Esophagus (tissue), 2 donors: ENCODE results near the gene LTBP2. TPM values are rescaled to one million over a fixed set of nuclear protein-coding genes. Genes with fewer than 3 reads are reported as not detected.
"Not testable (repeated sequence)": the region's sequence is repeated elsewhere in the genome, so short reads cannot be mapped to it uniquely, and the experiment has no call there.

Experiments used
- H3K27ac ChIP-seq, 2 donors: one replicate each; pipeline ENCODE4 v1.5.1; 2013; ENCODE audit warnings: low read depth in 2 of 2, mild to moderate bottlenecking in 2 of 2, inconsistent platforms in 1 of 2, low read length in 1 of 2, moderate library complexity in 1 of 2
- H3K27me3 ChIP-seq, 2 donors: one replicate each; pipeline ENCODE4 v1.6.1; 2013; ENCODE audit warnings: low read length in 2 of 2, control low read depth in 1 of 2, mild to moderate bottlenecking in 1 of 2; ENCODE audit not compliant: insufficient read depth in 2 of 2, control insufficient read depth in 1 of 2
- H3K36me3 ChIP-seq, 2 donors: one replicate each; pipeline ENCODE4 v1.6.1; 2013; ENCODE audit warnings: low read length in 1 of 2; ENCODE audit not compliant: control insufficient read depth in 2 of 2, insufficient read depth in 2 of 2
- H3K4me1 ChIP-seq, 2 donors: one replicate each; pipeline ENCODE4 v1.6.1; 2013; ENCODE audit warnings: low read length in 1 of 2; ENCODE audit not compliant: control insufficient read depth in 2 of 2, insufficient read depth in 2 of 2
- H3K4me3 ChIP-seq, 2 donors: one replicate each; pipeline ENCODE4 v1.5.1; 2013; ENCODE audit warnings: low read length in 2 of 2, mild to moderate bottlenecking in 2 of 2, low read depth in 1 of 2, moderate library complexity in 1 of 2
- H3K9me3 ChIP-seq, 2 donors: one replicate each; pipeline ENCODE4 v1.6.1; 2013; ENCODE audit warnings: mild to moderate bottlenecking in 2 of 2, low read depth in 1 of 2, low read length in 1 of 2, moderate library complexity in 1 of 2; ENCODE audit not compliant: control insufficient read depth in 2 of 2, insufficient read depth in 1 of 2
- WGBS, 2 donors: extraction: QIAGEN DNeasy Blood & Tissue Kit; methylation state at CpG; one replicate each; pipeline ENCODE4 v1.1.7; 2013; 5-methylcytosine and 5-hydroxymethylcytosine counted together
- polyA plus RNA-seq, 2 donors: library from polyadenylated mRNA; stranded (reverse); fragments of 200-250 nt; gene quantifications; one replicate each; pipeline ENCODE4 v1.2.3, GENCODE V29; 2013
- donor health status: healthy with polysubstance abuse.
- donor health status: Bipolar disorder and iron deficiency.

The LTBP2 gene
- polyA plus RNA-seq, 2 donors, result 4.7 to 5.5 TPM

GRCh38 chr14:74464785-74465184 lies 147.3 kb downstream of the LTBP2 start:
- WGBS, 2 donors, result 89 to 91% methylated on average over 3 of the region's 3 CpGs
- H3K27me3 ChIP-seq, result no peaks in the 10 kb centered on the region
- no peak overlapping the region for H3K27ac ChIP-seq

GRCh38 chr14:74463697-74464096 lies 148.3 kb downstream of the LTBP2 start:
- WGBS, 2 donors, result 78 to 80% methylated on average over 5 of the region's 5 CpGs
- no peaks in the 10 kb centered on the region for H3K4me1 ChIP-seq
- no peak overlapping the region for H3K27ac ChIP-seq
- H3K9me3 ChIP-seq, result no peaks in the 10 kb centered on the region
- H3K36me3 ChIP-seq, result no peaks in the 10 kb centered on the region
- H3K27me3 ChIP-seq, result no peaks in the 10 kb centered on the region
- no peak overlapping the region for H3K4me3 ChIP-seq

More at GRCh38 chr14:74464785-74465184, 147.3 kb downstream of the LTBP2 start:
- Histone ChIP-seq H3K4me1 (no peaks in the 10 kb centered on the region), H3K9me3 (no peaks in the 10 kb centered on the region), H3K4me3 (no peak overlapping the region), H3K36me3 (peaks cover 0 to 3% of the 10 kb centered on the region in 2 donors)

- no peak overlapping the region for H3K27ac ChIP-seq
- no peak overlapping the region for H3K4me3 ChIP-seq
- no peaks in the 10 kb centered on the region for H3K9me3 ChIP-seq
- H3K27me3 ChIP-seq, result no peaks in the 10 kb centered on the region
- no peaks in the 10 kb centered on the region for H3K36me3 ChIP-seq
- 93 to 95% methylated on average over 3 of the region's 3 CpGs for WGBS, 2 donors
- no peaks in the 10 kb centered on the region for H3K4me1 ChIP-seq
Observed at GRCh38 chr14:74462993-74463392, 149.0 kb downstream of the LTBP2 start.

GRCh38 chr14:74459976-74460375 lies 152.1 kb downstream of the LTBP2 start:
- WGBS, 2 donors, result 79 to 85% methylated on average over 6 of the region's 6 CpGs
- no peaks in the 10 kb centered on the region for H3K4me1 ChIP-seq

GRCh38 chr14:74459289-74459946 lies 152.6 kb downstream of the LTBP2 start:
- no peaks in the 10 kb centered on the region for H3K4me1 ChIP-seq
- no peaks in the 10 kb centered on the region for H3K9me3 ChIP-seq
- no peaks in the 10 kb centered on the region for H3K36me3 ChIP-seq
- 66 to 67% methylated on average over 10 of the region's 10 CpGs for WGBS, 2 donors
- no peaks in the 10 kb centered on the region for H3K27me3 ChIP-seq
- H3K4me3 ChIP-seq, result no peak overlapping the region
- H3K27ac ChIP-seq, result no peak overlapping the region

More at GRCh38 chr14:74459976-74460375, 152.1 kb downstream of the LTBP2 start:
- Histone ChIP-seq H3K4me3 (no peak overlapping the region), H3K27me3 (no peaks in the 10 kb centered on the region), H3K9me3 (no peaks in the 10 kb centered on the region), H3K36me3 (no peaks in the 10 kb centered on the region), H3K27ac (no peak overlapping the region)

- H3K4me3 ChIP-seq, result no peak overlapping the region
Observed at GRCh38 chr14:74457565-74457895, 154.5 kb downstream of the LTBP2 start.

GRCh38 chr14:74456684-74457564 lies 155.1 kb downstream of the LTBP2 start:
- H3K27me3 ChIP-seq, result no peaks in the 10 kb centered on the region
- H3K4me1 ChIP-seq, result no peaks in the 10 kb centered on the region
- no peak overlapping the region for H3K4me3 ChIP-seq
- WGBS, 2 donors, result 85% methylated on average over 17 of the region's 17 CpGs
- H3K9me3 ChIP-seq, result no peaks in the 10 kb centered on the region
- H3K27ac ChIP-seq, result no peak overlapping the region
- H3K36me3 ChIP-seq, result no peaks in the 10 kb centered on the region

More at GRCh38 chr14:74457565-74457895, 154.5 kb downstream of the LTBP2 start:
- no peaks in the 10 kb centered on the region for H3K9me3 ChIP-seq
- no peaks in the 10 kb centered on the region for H3K36me3 ChIP-seq
- H3K4me1 ChIP-seq, result no peaks in the 10 kb centered on the region
- no peaks in the 10 kb centered on the region for H3K27me3 ChIP-seq
- no peak overlapping the region for H3K27ac ChIP-seq
- 85% methylated on average over 4 of the region's 4 CpGs for WGBS, 2 donors

GRCh38 chr14:74454397-74454796 lies 157.6 kb downstream of the LTBP2 start:
- H3K27me3 ChIP-seq, H3K36me3 ChIP-seq, H3K4me3 ChIP-seq, H3K27ac ChIP-seq, H3K9me3 ChIP-seq, H3K4me1 ChIP-seq: not testable (repeated sequence)
- 65 to 74% methylated on average over 5 of the region's 5 CpGs for WGBS, 2 donors
